HUDEP-2 (cell line): Measurements from ENCODE around the gene GZMM.

Experiments
- DNase-seq, 76 experiments: peaks; one replicate each; lab custom pipeline; 2025; ENCODE audit not compliant: unreplicated experiment in 76 of 76; lab: John Stamatoyannopoulos, UW

GZMM gene

DNA sequence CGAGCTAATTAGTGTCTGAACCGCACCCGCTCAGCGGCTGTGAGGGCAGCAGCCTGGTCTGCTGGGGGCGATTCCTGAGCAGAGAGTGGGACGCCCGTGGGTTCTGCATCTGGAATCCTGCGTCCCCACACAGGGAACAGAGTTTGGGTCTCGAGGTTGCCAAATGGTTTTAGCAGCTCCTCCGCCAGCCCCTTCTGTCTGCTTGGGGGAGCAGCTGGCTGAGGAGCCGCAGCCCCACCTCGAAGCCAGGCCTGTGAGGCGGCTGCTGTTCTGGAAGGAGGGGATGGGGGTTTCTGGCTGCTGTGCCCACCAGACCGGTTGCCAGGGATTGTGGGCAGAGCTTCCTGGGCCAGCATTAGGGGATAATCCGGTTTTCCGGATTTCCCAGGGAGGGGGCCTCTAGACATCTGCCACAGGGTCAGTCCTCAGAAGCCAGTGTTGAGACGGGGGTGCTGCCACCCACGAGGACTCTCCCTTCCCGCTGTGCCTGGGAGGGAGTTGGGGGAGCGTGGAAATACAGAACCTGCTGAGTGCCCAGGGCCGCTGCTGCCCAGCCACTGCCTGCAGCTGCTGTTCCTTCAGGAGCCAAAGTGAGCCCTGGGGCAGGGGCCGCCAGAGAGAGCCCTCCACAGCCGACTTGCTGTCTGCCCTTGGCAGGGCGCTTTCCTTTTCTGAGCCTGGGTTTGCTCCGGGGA lies 10.3 kb upstream of the GZMM start:
- DNase-seq = no peak

DNA sequence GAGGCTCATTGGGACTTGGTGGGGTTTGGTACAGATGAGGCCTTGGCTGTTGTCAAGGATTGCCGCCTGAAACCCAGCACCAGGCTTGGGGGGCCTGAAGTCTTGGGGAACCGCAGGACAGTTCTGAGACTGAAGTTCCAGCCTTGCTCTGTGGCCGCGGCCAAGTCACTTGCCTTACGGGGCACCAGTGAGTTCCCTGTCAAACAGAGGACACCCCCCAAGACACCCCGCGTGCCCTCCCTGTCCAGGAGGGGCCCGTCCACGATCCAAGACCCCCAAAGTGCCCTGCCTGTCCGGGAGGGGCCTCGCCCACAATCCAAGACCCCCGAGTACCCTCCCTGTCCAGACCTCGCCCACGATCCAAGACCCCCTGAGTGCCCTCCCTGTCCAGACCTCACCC lies 9.8 kb upstream of the GZMM start:
- DNase-seq = peak in 6 of 76 experiments; percentile 15 to 23 (median 20)

DNA sequence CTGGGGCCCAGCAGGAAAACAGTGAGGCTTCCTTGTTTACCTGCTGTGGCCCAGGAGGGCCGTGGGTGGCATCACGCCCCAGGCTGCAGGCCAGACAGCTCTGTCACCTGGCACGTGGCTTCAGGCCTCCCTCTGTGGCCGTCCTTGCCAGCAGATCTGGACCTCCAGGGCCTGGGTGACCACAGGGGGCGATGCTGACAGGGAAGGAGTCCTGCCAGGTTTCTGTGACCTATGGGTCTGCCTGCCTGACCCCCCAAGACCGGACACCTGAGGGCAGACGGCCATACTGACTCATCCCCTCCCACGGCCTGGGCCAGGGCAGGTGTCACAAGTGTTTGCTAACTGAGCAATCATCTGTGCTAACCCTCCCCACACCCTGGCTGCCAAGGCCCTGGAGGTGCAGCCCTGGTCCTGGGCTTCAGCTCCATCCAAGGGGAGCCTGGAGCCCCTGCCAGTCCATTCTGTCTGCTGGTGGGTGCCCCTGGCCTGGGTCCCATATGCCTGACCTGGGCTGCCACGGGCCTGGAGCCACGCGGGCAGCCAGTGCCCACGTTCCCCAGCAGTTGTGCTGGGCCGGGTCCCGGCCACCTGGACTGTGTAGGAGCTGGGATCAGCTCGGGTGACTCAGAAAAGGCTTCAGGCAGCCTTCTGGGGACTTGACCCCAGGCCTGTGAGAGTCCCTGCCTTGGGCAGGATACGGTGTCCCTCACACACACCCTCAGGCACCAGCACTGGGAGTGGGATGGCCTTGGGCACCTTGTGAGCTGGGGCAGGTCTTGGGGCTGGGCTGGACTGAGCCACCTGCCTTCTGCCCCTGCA lies 8.6 kb upstream of the GZMM start:
- DNase-seq = peak in 3 of 76 experiments; percentile 22 to 31 (median 27)

DNA sequence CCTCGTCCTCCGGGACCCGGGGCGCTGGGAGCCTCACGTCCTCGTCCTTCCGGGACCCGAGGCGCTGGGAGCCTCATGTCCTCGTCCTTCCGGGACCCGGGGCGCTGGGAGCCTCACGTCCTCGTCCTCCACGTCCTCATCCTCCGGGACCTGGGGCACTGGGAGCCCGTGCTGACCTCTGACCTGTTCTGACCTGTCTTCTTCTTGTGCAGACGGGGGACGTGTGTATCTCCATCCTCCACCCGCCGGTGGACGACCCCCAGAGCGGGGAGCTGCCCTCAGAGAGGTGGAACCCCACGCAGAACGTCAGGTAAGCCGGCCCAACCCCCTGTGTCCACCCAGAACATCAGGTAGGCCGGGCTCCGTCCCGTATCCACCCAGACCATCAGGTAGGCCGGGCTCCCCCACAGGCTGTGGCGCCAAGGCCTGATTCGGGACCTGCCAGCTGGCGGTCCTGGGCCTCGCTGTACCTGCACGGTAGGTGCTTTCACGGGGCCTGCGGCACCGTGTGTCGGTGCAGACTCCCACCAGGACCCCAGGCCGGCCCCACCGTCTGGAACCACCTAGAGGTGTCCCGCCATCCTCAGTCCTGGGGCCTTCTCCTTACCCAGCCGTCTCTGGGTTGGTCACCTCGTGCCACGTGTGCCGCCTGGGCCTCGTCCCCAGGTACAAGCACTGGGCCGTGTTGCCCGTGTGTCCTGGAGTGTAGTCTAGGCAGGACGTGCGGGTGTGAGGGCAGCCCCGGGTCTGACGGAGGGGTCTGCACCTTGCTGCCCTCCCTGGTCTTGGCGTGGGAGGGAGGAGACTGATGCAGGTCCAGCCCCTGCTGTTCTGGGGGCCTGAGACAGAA lies 7.6 kb upstream of the GZMM start:
- DNase-seq = no peak

DNA sequence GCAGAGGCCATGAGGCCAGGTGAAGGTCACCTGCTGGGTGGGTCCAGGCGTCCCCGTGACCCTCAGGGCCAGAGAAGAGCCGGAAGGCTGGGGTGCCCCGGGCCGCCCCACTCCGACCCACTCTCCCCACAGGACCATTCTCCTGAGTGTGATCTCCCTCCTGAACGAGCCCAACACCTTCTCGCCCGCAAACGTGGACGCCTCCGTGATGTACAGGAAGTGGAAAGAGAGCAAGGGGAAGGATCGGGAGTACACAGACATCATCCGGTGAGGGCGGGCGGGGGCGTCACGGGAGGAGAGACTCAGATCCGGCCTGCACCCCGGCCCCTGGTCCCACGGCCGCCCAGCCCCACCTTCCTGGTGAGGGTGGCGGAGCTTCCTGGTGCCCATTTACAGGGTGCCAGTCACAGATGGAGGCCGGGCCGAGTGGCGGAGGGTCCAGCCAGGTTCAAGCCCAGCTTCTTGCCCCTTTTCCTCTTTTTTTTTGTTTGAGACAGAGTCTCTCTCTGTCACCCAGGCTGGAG lies 6.9 kb upstream of the GZMM start:
- no peak for DNase-seq

DNA sequence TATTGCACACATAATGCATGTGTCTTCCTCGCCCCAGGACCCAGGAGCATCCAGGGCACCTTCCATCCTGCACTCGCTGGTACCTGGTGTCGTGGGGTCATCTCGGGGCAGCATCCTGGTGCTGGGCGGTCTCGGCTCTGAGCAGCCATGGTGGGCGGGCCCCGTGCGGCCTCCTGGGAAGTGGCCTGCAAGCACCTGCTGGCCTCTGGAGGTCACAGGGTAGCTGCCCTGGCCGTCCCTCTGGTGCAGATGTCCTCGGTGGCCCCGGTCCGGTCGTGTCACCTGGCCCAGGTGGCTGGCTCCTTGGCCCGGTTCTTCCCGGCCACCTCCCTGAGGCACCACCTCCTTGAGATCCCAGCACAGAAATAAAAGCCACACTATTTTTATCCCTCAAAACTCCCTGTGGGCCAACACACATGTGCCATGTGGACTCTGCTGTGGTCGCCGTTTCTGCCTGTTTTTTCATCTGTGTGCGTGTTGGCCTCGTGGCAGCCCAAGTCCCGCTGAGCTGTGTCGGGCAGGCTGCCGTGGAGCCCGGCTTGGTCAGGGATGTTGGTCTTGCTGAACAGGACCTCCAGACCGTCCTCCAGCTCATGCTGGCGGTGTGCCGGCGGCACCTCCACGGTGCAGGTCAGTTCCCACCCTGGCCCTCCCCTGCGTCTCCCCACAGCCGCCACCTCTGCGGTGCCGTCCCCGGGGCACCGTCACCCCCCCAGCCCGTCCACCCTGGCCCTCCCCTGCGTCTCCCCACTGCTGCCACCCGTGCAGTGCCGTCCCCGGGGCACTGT lies 5.0 kb upstream of the GZMM start:
- DNase-seq = no peak

DNA sequence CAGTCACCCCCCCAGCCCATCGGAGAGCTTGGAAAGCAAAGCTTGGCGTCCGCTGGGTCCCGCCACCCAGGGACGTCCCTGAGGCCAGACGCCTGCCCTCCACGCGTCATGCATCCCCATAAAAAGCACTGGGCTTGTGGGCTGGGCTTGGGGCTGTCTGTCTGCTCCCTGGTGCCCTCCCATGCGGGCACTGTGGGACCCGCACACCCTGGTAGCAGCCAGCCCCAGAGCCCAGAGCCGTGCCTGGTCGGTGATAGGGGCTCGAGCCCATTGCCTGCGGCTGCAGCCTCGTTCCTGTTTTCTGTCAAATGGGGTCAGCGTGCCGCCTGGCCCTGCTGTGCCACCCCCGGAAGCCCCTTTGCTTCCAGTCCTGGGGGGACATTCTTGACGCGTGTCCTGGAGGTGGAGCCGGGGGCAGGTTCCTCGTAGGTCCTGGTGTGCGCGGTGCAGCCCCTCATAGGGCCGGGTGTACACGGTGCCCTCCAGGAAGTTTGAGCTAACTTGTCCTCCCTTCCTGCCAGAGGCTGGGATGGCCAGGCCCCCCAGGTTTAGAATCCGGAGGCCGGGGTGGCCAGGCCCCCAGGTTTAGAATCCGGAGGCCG lies 4.3 kb upstream of the GZMM start:
- no peak for DNase-seq

DNA sequence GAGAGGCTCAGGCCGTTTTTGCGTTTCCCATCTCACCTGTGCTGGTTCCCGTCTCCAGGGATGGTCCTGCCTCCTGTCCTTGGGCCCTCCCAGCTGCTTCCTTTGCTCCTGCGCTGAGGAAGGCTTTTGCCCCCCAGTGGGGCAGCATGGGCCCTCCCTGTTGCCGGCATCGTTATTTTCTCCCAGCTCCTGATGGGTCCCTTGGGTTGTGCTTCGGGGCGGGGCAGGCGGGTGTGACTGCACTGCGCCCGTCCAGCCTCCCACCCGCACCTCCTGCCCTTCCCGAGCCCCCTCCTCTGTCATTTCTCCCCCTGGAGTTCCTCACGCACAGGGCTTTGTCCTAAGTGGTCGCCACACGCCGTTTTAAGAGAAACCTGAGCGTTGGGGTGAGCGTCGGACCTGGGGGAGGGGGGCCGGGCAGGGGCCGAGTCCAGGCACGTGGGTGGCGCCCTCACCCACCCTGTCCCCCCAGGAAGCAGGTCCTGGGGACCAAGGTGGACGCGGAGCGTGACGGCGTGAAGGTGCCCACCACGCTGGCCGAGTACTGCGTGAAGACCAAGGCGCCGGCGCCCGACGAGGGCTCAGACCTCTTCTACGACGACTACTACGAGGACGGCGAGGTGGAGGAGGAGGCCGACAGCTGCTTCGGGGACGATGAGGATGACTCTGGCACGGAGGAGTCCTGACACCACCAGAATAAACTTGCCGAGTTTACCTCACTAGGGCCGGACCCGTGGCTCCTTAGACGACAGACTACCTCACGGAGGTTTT lies 2.8 kb upstream of the GZMM start:
- no peak for DNase-seq

DNA sequence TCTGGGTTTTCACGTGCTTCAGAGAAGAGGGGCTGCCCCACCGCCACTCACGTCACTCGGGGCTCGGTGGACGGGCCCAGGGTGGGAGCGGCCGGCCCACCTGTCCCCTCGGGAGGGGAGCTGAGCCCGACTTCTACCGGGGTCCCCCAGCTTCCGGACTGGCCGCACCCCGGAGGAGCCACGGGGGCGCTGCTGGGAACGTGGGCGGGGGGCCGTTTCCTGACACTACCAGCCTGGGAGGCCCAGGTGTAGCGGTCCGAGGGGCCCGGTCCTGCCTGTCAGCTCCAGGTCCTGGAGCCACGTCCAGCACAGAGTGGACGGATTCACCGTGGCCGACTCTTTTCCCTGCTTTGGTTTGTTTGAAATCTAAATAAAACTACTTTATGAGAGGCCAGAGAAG lies 2.2 kb upstream of the GZMM start:
- no peak for DNase-seq

DNA sequence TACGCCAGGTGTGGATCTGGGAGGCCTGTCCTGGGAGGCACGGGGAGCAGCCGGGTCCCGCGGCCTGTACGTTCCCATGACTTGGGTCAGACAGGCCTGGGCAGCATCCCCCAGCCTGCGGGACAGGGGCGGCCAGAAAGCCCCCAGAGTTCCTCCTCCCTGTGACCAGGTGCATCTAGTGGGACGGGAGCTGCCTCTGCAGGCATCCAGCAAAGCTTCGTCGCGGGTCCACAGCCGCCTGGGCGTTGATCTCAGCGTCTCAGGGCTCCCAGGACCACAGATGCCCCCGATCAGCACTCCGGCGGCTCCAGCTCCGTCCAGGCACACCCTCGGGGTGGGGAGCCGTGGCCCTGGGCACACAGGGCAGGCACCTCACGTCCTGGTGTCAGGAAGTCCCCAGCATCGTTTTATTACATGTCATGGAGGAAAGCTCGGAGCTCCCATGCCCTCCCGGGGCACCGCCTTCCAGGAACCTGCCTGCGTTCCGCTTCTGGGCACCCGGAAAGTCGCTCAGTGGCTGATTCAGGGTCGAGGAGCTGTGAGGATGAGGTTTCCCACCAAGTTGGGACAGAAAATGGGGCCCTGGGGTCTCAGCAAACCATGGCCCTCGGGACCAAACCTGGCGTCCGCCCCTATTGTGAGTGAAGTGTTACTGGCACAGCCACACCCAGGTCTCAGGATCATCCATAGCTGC lies 1.5 kb upstream of the GZMM start:
- DNase-seq = no peak

DNA sequence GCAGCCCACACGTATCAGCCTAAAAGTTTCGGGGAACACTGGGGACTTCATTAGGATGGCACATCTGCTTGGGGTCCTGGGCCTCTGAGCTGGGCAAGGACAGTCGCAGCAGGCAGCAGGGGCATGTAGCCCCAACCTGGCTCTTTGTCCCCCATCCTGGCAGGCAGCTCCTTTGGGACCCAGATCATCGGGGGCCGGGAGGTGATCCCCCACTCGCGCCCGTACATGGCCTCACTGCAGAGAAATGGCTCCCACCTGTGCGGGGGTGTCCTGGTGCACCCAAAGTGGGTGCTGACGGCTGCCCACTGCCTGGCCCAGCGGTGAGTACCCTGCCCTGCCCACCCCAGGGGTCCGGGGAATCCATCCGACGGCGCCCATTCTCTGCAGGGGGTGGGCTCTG lies 3.3 kb downstream of the GZMM start:
- no peak for DNase-seq

DNA sequence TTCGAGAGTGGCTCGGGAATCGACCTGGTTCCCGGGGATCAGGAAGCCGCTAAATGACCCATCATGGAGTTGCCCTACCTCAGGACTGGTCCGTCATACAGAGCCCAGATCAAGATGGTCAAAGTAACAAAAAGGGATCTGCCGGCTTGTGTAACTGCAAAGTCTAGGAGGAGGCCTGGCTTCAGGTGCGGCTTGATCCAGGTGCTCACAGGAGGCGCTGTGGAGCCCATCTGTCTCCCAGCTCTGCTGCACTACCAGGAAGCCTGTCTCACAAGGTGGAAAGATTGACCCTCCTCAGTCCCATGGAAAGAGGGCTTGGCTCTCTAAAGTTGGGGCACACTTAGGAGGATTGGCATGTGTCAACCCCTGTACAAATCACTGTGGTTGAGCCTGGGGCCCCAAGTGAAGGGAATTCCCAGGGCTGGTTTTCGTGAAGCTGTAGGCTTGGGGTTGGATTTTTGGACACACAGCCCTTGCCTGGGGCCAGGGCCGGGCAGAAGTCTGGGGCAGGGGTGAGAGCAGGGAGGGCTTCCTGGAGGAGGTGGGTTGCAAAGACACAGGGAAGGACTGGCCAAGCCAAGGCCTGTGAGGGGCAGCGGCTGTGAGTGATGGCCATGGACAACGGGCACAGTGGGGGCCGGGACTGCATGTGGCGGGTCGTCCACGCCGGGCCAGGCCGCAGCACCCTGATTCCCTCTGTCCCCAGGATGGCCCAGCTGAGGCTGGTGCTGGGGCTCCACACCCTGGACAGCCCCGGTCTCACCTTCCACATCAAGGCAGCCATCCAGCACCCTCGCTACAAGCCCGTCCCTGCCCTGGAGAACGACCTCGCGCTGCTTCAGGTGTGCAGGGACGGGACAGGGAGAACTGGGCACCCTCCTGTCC lies 4.2 kb downstream of the GZMM start:
- DNase-seq = no peak

DNA sequence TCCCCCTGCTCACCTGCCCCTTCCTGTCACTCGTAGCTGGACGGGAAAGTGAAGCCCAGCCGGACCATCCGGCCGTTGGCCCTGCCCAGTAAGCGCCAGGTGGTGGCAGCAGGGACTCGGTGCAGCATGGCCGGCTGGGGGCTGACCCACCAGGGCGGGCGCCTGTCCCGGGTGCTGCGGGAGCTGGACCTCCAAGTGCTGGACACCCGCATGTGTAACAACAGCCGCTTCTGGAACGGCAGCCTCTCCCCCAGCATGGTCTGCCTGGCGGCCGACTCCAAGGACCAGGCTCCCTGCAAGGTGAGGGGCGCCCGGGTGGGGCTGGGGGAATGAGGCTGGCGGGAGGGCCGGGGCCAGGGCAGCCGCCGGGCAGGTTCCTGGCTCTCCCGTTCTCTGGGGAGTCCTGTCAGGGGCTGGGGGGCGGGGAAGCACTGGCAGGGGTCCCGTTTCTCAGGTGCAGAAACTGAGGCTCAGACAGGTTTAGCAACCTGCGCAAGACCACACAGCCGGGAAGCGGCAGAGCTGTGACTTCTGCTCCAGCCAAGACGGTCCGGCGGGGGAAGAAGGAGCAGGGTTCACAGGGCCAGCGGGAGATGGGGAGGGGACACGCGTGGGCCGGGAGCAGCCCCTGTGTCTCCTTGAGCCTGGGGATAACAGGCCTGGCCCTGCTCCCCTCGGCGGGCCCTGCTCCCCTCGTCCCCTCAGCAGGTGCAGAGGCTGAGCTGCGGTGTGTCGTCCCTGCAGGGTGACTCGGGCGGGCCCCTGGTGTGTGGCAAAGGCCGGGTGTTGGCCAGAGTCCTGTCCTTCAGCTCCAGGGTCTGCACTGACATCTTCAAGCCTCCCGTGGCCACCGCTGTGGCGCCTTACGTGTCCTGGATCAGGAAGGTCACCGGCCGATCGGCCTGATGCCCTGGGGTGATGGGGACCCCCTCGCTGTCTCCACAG lies 5.3 kb downstream of the GZMM start:
- no peak for DNase-seq

DNA sequence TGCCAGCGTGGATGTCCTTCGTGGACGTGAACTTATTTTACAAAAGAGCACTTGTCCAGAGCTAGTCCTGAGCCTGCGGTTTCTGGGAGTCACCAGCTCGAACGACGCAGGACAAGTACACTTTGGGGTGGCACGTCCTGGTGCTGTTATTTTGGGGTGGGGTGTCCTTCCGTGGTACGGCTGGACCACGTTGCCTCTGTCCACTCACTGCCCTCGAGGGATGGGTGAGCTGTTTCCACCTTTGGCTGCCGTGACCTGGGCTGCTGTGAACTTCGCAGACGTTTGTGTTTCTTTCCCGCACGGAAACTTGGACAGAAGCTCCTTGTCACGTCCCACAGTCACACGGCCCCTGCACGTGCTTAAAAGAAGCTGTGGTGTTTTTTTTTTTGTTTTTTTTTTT lies 11.0 kb downstream of the GZMM start:
- no peak for DNase-seq

DNA sequence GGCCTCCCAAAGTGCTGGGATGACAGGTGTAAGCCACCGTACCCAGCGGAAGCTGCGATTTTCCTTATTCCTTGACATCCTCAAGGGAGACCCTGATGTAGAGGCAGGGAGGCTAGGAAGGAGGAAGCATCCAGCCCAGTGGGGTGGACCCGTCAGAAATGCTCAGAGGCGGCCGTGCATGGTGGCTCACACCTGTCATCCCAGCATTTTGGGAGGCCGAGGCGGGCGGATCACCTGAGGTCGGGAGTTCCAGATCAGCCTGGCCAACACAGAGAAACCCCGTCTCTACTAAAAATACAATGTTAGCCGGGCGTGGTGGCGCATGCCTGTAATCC lies 11.6 kb downstream of the GZMM start:
- DNase-seq = no peak

DNA sequence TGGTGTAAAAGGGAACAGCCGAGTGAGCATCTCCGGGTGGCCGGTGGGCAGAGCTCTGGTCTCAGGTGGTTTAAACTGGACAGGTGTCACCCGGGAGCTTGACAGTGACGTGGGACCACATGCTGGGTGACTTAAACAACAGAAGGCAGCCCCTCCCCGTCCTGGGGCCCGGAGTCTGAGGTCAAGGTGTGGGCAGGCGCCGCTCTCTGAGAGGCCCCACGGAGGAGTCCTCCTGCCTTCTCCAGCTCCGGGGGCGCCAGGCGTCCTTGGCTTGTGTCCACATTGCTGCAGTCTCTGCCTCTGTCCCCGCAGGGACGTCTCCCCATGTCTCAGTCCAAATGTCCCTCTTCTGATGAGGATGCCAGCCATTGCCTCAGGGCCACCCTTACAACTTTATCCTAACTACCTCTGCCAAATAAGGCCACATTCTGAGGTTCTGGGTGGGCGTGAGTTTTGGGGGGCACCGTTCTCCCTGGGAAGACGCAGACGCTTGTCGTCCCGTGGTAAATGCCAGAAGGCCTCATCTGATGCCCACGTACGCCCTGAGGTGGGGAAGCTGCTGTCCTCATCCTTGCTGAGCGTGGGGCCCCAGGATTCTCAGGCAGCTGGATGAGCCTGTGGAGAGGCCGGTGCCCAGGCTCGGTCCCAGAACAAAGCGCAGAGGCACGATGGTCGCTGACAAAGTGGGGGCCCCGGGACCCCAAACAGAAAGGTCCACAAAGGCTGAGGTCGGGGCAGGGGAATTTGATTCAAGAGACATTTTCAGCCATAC lies 12.9 kb downstream of the GZMM start:
- peak in 6 of 76 experiments; percentile 36 to 85 (median 42) for DNase-seq
